ENCODE data around the gene OR2H1.
"Not testable (repeated sequence)": the region's sequence is repeated elsewhere in the genome, so short reads cannot be mapped to it uniquely, and the experiment has no call there.

Gene OR2H1

DNA sequence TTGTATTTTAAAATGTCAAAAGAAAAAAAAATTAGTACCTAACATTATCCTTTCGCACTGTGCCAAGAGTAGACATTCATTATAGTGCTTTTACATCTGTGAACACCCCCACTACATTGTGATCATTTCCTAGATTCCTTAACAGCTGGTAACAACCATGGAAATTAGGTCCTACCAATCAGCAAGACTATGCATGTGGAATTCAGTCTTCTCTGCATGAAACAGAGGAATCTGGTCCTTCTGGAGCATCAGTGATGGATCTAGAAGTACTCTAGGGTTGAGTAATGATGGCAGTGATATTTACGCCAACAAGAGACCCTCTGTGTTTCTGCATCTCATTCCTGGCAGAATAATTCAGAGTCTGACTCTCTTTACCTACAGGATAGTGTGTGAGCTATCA is 32.8 kb upstream of the OR2H1 start:
- no peaks in the 10 kb centered on the region for H3K4me1 ChIP-seq (ENCODE audit: control insufficient read depth, low read length)
- H3K36me3 ChIP-seq (ENCODE audit: control insufficient read depth, low read length): no peaks in the 10 kb centered on the region
- no peak overlapping the region for H3K4me2 ChIP-seq (ENCODE audit: low read length)
- no peaks in the 10 kb centered on the region for H3K9me3 ChIP-seq (ENCODE audit: control insufficient read depth, insufficient read depth, low read length)
- H3K79me2 ChIP-seq (ENCODE audit: control insufficient read depth, low read length): no peaks in the 10 kb centered on the region
- H3K4me3 ChIP-seq (ENCODE audit: low read length): no peak overlapping the region
- TF ChIP-seq, protein P1, sequence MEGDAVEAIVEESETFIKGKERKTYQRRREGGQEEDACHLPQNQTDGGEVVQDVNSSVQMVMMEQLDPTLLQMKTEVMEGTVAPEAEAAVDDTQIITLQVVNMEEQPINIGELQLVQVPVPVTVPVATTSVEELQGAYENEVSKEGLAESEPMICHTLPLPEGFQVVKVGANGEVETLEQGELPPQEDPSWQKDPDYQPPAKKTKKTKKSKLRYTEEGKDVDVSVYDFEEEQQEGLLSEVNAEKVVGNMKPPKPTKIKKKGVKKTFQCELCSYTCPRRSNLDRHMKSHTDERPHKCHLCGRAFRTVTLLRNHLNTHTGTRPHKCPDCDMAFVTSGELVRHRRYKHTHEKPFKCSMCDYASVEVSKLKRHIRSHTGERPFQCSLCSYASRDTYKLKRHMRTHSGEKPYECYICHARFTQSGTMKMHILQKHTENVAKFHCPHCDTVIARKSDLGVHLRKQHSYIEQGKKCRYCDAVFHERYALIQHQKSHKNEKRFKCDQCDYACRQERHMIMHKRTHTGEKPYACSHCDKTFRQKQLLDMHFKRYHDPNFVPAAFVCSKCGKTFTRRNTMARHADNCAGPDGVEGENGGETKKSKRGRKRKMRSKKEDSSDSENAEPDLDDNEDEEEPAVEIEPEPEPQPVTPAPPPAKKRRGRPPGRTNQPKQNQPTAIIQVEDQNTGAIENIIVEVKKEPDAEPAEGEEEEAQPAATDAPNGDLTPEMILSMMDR (IDR thresholded peaks at IDR 0.05; ENCODE audit: low read depth, low read length, poor library complexity, severe bottlenecking): no peak
- H3F3A ChIP-seq (ENCODE audit: control insufficient read depth, insufficient read depth): no peaks in the 10 kb centered on the region
- no peaks in the 10 kb centered on the region for H3K27me3 ChIP-seq (ENCODE audit: control insufficient read depth, low read length)
- H4K20me1 ChIP-seq (ENCODE audit: control insufficient read depth, insufficient read depth, low read depth, low read length): no peaks in the 10 kb centered on the region
- H3K9me2 ChIP-seq (replicated peaks; ENCODE audit: control insufficient read depth, low read length): no peaks in the 10 kb centered on the region
- H3K27ac ChIP-seq (ENCODE audit: low read depth, low read length): no peak overlapping the region

DNA sequence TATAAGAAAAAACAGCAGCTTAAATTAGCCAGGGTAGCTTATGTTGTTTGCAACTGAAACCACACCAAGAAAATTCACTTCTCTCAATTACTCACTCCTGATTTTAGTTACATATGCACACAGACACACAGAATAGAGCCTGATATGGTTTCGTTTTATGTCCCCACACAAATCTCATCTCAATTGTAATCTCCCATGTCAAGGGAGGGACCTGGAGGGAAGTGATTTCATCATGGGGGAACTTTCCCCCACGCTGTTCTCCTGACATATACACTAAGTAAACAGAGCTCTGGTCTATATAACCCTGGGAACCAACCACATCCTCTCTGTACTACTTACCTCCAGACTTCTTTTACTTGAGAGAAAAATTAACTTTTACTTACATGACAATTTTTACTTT is 32.4 kb upstream of the OR2H1 start:
- Histone ChIP-seq H3K4me1 (ENCODE audit: control insufficient read depth, low read length) (no peaks in the 10 kb centered on the region), H3K27me3 (ENCODE audit: control insufficient read depth, low read length) (no peaks in the 10 kb centered on the region)
- TF ChIP-seq, protein P1 (IDR thresholded peaks at IDR 0.05; ENCODE audit: low read depth, low read length, poor library complexity, severe bottlenecking): no peak
- TF ChIP-seq EZH2phosphoT487 (IDR thresholded peaks at IDR 0.05; ENCODE audit: borderline replicate concordance, low read length): no peak

DNA sequence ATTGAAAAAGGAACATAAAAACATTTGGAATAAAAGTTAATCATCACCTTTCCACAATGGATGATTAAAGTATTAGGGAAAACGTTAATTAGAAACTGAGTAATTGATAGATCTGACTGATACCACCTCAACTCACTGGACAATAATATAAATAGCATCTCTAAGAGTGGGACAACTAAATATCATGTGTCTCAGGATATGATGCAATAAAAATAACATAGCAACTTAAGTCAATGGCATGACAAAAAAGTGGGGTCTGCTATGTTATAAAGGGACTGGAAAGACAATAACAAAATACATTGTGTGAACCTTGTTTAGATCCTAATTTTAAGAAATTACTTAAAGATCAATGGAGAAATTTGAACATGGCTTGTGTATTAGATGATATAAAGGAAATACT is 31.9 kb upstream of the OR2H1 start:
- H3K4me1 ChIP-seq (ENCODE audit: control insufficient read depth, low read length): no peaks in the 10 kb centered on the region
- H3K4me2 ChIP-seq (ENCODE audit: low read length): no peak overlapping the region
- no peak for TF ChIP-seq EZH2phosphoT487 (IDR thresholded peaks at IDR 0.05; ENCODE audit: borderline replicate concordance, low read length)
- TF ChIP-seq, protein P1 (IDR thresholded peaks at IDR 0.05; ENCODE audit: low read depth, low read length, poor library complexity, severe bottlenecking): no peak
- no peaks in the 10 kb centered on the region for H4K20me1 ChIP-seq (ENCODE audit: control insufficient read depth, insufficient read depth, low read depth, low read length)
- H3K4me3 ChIP-seq (ENCODE audit: low read length): no peak overlapping the region
- H3K27ac ChIP-seq (ENCODE audit: low read depth, low read length): no peak overlapping the region
- no peaks in the 10 kb centered on the region for H3K9me3 ChIP-seq (ENCODE audit: control insufficient read depth, insufficient read depth, low read length)
- H3K9me2 ChIP-seq (replicated peaks; ENCODE audit: control insufficient read depth, low read length): no peaks in the 10 kb centered on the region
- no peaks in the 10 kb centered on the region for H3K36me3 ChIP-seq (ENCODE audit: control insufficient read depth, low read length)
- no peaks in the 10 kb centered on the region for H3K27me3 ChIP-seq (ENCODE audit: control insufficient read depth, low read length)
- H3K79me2 ChIP-seq (ENCODE audit: control insufficient read depth, low read length): no peaks in the 10 kb centered on the region
- no peaks in the 10 kb centered on the region for H3F3A ChIP-seq (ENCODE audit: control insufficient read depth, insufficient read depth)

More for the DNA sequence above, 32.4 kb upstream of the OR2H1 start:
- Histone ChIP-seq H3K9me3 (ENCODE audit: control insufficient read depth, insufficient read depth, low read length) (no peaks in the 10 kb centered on the region), H3K4me3 (ENCODE audit: low read length) (no peak overlapping the region), H3K36me3 (ENCODE audit: control insufficient read depth, low read length) (no peaks in the 10 kb centered on the region), H3K27ac (ENCODE audit: low read depth, low read length) (no peak overlapping the region), H3F3A (ENCODE audit: control insufficient read depth, insufficient read depth) (no peaks in the 10 kb centered on the region), H3K9me2 (replicated peaks; ENCODE audit: control insufficient read depth, low read length) (no peaks in the 10 kb centered on the region), H3K4me2 (ENCODE audit: low read length) (no peak overlapping the region), H3K79me2 (ENCODE audit: control insufficient read depth, low read length) (no peaks in the 10 kb centered on the region), H4K20me1 (ENCODE audit: control insufficient read depth, insufficient read depth, low read depth, low read length) (no peaks in the 10 kb centered on the region)

DNA sequence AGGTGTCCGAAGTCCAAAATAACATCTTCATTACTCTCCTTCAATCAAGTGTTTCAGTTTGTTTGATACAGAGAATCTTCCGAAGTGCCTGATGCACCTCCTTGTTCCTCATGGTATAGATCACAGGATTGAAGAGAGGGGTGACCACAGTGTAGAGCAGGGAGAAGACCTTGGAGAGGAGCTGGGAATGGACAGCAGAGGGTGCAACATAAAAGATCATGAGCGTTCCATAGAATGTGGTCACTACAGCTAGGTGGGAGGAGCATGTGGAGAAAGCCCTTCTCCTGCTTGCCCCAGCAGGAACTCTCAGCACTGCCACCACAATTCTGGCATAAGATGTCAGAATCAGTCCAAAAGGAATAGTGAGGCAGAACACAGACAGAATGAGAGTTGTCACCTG is 30.3 kb upstream of the OR2H1 start:
- Histone ChIP-seq H3K4me3 (ENCODE audit: low read length) (no peak overlapping the region), H3K9me2 (replicated peaks; ENCODE audit: control insufficient read depth, low read length) (no peaks in the 10 kb centered on the region), H3K79me2 (ENCODE audit: control insufficient read depth, low read length) (no peaks in the 10 kb centered on the region), H3K27ac (ENCODE audit: low read depth, low read length) (no peak overlapping the region), H3F3A (ENCODE audit: control insufficient read depth, insufficient read depth) (no peaks in the 10 kb centered on the region), H3K27me3 (ENCODE audit: control insufficient read depth, low read length) (no peaks in the 10 kb centered on the region), H3K9me3 (ENCODE audit: control insufficient read depth, insufficient read depth, low read length) (no peaks in the 10 kb centered on the region), H3K4me2 (ENCODE audit: low read length) (no peak overlapping the region), H3K4me1 (ENCODE audit: control insufficient read depth, low read length) (no peaks in the 10 kb centered on the region), H4K20me1 (ENCODE audit: control insufficient read depth, insufficient read depth, low read depth, low read length) (no peaks in the 10 kb centered on the region), H3K36me3 (ENCODE audit: control insufficient read depth, low read length) (no peaks in the 10 kb centered on the region)
- TF ChIP-seq, protein P1 (IDR thresholded peaks at IDR 0.05; ENCODE audit: low read depth, low read length, poor library complexity, severe bottlenecking): no peak
- TF ChIP-seq EZH2phosphoT487 (IDR thresholded peaks at IDR 0.05; ENCODE audit: borderline replicate concordance, low read length): no peak

DNA sequence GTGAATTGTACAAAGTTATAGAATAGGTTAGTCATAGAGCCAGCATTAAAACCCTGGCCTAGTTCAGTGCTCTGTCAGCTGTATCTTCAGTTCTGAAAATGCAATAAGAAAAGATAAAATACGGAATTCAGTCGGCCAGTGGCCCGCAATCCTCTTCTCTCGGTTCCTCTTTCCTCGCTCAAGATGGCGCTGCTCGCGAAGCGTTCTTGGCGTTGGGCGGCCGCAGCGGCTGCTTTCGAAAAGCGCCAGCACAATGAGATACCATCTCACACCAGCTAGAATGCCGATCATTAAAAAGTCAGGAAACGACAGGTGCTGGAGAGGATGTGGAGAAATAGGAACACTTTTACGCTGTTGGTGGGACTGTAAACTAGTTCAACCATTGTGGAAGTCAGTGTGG is 20.2 kb upstream of the OR2H1 start:
- not testable (repeated sequence) for H3K9me3 ChIP-seq (ENCODE audit: control insufficient read depth, insufficient read depth, low read length); H3K36me3 ChIP-seq (ENCODE audit: control insufficient read depth, low read length); H3K9me2 ChIP-seq (replicated peaks; ENCODE audit: control insufficient read depth, low read length); H3K27me3 ChIP-seq (ENCODE audit: control insufficient read depth, low read length); H3K27ac ChIP-seq (ENCODE audit: low read depth, low read length); H3F3A ChIP-seq (ENCODE audit: control insufficient read depth, insufficient read depth); H3K4me2 ChIP-seq (ENCODE audit: low read length); H3K4me3 ChIP-seq (ENCODE audit: low read length); H3K79me2 ChIP-seq (ENCODE audit: control insufficient read depth, low read length); H4K20me1 ChIP-seq (ENCODE audit: control insufficient read depth, insufficient read depth, low read depth, low read length); H3K4me1 ChIP-seq (ENCODE audit: control insufficient read depth, low read length)
